ENCODE measurements around the gene CS.

The CS gene

DNA sequence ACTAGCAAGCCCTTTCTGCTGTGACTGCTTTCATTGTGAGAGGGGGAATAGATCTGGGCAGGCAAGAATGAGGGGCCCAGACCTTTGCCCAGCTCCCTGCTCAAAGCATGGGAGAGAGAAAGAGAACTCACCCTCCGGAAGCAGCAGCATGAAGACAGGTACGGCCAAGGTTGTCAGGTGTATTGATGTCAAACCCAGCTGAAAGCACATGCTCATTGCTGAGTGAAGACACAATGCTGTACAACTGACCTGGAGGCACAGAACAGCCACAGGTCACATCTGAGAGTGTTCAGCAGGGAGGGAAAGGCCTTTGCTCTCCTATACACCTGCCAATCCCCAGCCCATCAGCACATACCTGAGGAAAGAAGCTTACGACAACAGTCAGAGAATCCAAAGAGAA, 47.5 kb downstream of the CS start:
- no peak for DNase-seq (ENCODE audit: low read depth in 4 of 4, low spot score in 1 of 4)

DNA sequence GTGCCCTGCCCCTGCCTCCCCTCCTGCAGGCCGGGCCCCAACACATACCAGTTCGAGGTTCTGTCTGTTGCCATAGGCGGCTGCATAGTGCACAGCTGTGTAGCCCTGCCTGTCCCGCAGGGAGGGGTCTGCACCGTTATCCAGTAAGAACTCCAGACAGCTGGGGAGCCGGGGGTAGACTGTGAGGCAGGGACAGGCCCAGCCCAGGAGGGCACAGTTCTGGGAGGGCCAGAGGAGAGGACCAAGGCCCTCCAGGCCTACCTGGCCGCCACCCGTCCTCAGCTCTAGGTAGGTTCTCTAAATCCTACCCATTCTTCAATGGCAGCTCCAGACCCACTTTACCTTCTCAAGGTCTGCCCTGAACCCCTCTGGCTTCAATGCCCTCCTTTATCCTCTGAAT, 51.4 kb downstream of the CS start:
- DNase-seq (ENCODE audit: low read depth in 4 of 4, low spot score in 1 of 4) = no peak

DNA sequence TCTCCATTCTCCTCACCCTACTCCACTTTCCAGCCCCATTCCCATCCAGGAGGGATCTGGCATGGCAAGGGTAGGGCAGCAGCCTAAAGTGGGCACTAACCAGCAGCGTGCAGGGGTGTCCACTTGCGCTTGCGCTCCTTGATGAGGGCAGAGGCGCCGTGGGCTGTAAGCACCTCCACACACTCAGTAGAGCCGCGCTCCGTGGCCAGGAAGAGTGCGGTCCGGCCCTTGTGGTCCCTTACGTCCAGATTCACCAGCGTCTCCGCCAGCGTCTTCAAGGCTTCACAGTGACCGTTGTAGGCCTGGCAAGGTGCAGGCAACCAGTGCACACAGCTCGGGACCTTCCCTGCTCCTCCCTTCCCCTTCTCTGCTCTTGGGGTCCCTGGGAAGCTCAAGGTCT, 52.2 kb downstream of the CS start:
- no peak for DNase-seq (ENCODE audit: low read depth in 4 of 4, low spot score in 1 of 4)

DNA sequence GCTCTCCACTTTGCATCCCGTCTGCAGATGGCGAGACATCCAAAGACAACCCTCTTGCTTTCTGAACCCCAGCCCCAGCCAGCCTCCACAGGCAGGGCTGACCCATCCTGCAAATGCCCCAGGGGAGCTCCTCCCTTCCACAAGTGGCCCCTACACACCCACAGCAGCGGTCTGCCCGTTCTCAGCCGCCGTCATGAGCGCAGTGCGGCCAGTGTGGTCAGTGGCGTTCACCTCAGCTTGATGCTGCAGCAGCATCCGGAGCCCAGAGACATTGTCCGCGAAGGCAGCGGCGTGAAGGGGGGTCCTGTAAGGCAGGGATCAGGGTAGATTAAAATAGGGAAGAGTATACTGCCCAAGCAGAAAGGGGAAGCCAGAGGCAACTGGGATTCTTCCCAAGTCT, 55.6 kb downstream of the CS start:
- no peak for DNase-seq (ENCODE audit: low read depth in 4 of 4, low spot score in 1 of 4)

DNA sequence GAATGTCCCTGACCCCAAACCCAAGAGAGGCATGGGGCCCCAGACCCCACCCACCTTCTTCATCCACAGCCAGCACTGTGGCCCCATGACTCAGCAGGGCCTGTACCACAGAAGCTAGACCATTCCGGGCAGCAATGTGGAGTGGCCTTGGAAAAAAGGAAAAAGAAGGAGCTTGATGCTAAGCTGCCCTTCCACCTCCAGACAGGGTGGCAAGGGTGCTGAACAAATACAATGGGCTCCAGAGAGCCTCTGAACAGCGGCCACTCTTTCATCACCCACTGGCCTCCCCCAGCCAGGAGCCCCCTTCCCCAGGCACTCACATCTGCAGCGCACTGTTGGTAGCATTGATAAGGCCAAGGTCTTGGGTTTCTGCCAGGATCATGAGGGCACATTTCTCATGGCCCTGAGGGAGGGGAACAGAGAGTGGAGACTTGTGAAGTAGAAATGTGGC, 56.4 kb downstream of the CS start:
- no peak for DNase-seq (ENCODE audit: low read depth in 4 of 4, low spot score in 1 of 4)

DNA sequence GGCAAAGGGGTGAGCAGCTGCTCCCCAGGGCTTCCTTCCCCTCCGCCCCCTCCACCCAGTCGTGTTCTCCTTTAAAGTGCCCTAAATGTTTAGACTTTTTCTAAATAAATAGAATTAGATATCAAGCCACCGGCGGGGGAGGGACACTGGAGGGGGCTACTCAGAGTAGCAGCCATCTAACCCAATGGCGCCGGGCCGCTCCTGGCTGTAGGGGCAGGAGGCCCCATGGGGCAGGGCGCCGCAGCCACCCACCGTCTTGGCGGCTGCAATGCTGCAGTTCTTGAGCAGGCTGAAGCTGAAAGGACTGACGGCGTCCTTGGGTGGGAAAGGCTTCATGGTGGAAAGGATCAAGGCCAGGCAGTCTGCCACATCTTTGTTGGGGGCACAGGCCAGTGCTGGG, 57.1 kb downstream of the CS start:
- DNase-seq (ENCODE audit: low read depth in 4 of 4, low spot score in 1 of 4) = no peak

DNA sequence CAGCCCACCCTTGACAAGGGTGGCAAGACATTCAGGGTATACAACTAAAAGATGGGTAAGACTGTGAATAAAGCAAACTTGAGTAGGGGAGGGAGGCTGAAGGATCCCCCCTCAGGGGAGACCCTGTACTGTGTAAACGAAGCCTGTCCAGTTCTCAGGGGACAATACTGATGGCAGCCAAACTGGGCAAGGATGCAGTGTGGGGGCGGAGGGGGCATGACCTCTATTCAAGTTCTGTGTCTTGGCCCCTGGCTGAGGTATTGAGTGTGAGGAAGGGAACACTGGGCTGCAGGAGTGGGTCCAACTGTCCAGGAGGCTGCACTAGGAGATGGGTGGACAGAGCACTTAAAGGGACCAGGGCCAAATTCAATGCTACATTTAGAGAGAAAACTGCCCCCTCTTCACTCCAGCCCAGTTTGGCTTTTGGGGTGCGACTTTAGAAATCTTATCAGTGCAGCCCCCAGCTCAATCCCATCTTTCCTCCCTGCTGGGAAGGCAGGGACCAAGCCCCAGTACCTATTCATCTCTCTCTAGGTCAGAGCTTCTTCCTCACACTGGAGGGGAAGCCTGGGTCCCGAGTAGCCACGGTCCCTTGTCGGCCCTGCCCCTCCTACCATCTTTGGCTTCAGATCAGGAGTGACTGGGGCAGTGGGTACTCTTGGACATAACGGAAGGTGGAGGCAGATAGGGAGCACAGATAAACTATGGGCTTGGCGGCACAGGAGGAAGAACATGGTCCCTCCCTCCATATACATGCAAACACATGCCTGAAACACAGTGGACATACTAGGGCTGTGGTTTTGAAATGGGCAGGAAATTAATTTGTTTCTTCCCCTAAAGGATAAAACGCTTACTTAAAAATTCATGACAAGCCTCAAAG, 58.5 kb downstream of the CS start:
- DNase-seq (ENCODE audit: low read depth in 4 of 4, low spot score in 1 of 4) = no peak

DNA sequence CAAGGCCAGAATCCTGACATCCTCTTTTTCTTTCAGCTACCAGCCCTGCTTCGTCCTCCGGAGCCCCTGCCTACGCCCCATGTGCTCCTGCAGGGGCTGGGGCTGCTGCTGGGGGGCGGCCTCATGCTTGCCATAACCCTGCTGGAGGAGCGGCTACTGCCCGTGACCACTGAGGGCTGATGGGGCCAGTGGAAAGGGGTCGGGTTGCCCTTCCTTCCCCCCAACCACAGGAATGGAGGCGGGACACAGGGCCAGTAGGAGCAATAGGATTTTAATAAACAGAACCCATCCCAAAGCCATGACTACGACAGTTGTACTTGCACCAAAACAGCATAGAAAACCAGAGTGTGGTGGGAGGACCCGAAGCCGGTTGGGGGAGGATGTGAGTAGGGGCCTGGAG, 62.6 kb downstream of the CS start:
- DNase-seq (ENCODE audit: low read depth in 4 of 4, low spot score in 1 of 4) = no peak

DNA sequence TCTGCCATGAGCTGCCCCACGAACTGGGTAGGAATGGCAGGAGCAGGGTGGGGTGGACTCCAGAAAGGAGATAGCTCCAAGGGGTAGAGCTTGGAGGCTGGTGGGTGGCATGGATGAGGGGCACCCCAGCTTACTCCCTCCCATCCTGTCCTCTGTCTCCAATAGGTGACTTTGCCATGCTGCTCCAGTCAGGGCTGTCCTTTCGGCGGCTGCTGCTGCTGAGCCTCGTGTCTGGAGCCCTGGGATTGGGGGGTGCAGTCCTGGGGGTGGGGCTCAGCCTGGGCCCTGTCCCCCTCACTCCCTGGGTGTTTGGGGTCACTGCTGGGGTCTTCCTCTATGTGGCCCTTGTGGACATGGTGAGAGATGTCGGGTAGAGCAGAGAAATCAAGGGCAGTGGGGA, 63.1 kb downstream of the CS start:
- DNase-seq (ENCODE audit: low read depth in 4 of 4, low spot score in 1 of 4) = no peak

DNA sequence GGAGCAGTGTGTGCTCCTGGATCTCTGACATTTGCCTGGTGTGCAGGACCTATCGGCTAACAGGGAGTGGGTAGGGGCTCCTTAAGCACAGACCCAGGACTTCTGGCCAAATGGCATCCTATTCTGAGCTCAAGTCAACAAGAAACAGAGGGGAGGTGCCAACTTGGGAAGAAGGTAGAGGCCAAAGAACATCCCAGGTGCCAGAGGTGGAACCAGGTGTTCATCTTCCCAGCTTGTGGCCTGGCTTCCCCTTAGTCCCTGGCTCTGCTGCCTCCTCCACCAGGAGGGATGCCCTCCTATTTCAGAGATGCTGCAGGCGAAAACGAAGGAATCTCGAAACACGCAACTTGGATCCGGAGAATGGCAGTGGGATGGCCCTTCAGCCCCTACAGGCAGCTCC, 64.0 kb downstream of the CS start:
- no peak for DNase-seq (ENCODE audit: low read depth in 4 of 4, low spot score in 1 of 4)

DNA sequence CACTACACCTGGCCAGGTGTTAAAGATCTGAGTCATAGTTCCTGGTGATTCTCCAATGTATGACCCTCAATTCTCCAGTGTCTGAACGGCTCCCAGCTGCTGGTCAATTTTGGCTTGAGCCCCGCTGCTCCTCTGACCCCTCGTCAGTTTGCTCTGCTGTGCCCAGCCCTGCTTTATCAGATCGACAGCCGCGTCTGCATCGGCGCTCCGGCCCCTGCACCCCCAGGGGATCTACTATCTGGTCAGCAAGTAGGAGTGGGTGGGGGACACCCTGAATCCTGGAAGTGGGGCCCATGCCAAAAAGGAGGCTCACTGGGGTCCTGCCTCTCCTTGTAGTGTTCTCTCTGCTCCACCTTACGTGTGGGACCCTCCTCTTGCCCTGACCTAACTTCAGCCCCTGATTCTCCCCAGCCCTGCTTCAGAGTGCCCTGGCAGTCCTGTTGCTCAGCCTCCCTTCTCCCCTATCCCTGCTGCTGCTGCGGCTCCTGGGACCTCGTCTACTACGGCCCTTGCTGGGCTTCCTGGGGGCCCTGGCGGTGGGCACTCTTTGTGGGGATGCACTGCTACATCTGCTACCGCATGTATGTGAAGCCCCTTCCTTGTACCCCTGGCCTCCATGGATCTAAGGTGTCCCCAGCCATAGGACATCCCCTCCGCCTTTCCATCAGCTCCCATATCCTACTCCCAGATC, 65.2 kb downstream of the CS start:
- no peak for DNase-seq (ENCODE audit: low read depth in 4 of 4, low spot score in 1 of 4)

DNA sequence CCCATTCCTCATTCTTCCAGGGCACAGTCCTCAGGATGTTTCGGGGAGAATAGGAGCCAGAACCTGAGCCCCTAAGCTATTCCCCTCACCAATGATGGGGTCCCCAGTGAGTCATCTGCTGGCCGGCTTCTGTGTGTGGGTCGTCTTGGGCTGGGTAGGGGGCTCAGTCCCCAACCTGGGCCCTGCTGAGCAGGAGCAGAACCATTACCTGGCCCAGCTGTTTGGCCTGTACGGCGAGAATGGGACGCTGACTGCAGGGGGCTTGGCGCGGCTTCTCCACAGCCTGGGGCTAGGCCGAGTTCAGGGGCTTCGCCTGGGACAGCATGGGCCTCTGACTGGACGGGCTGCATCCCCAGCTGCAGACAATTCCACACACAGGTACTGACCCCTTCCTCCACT, 68.9 kb downstream of the CS start:
- no peak for DNase-seq (ENCODE audit: low read depth in 4 of 4, low spot score in 1 of 4)

DNA sequence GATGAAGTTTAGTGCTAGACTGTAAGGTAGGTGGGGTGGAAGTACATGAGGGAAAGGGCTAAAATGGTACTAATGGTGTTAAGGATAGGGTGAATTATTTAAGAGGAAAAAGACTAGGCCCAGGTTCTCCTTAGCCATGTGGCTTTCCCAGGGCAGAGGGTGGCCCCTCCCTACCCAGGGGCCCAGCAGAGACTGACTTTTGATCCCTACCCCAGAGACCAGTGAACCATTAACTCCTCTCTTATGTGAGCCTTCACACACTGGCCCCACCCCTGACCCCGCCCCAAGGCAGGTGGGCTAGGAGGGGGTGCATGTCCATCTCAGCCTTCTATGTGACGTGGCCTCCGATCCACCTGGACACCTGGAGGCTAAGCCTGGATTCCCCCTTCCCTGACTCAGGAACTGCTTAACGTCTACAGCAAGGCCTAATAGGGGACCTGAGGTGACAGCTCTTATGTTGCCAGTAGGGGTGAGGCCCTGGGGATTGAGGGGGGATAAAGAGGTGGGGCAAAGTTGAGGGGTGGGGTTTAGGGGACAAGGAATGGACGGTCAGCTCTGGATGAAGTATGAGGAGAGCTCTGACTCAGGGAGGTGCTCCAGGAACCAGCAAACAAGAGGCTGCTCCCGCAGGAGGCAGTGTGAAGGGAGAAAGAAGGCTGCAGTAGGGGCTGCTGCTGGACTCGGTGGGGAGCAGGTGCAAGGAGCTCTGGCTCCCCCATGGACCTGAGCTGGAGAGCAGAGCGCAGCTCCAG, 69.5 kb downstream of the CS start:
- DNase-seq (ENCODE audit: low read depth in 4 of 4, low spot score in 1 of 4) = no peak

DNA sequence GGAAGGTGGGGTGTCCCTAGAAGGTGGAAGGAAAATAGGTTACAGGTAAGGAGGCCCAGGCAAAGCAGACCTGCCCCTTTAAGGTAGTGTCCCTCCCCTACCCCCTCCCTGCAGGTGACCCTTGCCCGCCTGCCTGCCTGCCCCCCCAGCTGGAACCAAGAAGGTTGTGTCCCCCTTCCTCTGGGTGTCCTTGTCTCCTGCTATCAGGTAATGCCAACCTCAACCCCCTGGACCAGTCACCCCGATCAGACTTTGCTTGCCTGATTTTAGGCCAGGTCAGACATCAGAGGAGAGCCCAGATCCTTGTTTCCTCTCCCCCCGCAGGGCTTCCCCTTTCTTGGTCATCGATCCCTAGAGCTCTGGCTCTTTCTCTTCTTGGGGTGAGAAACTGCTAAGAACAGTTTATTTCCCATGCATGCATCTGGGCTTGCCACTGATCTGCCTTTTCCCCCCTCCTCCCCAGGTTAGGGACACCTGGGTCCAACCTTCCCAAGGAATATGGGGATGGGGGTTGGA, 70.2 kb downstream of the CS start, which contains the start of gene SLC39A5:
TSS of gene SLC39A5 (plus strand) at position 136 of the 516 bp plus-strand sequence. CDS start 1,224 bp downstream, outside the sequence.
- DNase-seq (ENCODE audit: low read depth in 4 of 4, low spot score in 1 of 4) = no peak

DNA sequence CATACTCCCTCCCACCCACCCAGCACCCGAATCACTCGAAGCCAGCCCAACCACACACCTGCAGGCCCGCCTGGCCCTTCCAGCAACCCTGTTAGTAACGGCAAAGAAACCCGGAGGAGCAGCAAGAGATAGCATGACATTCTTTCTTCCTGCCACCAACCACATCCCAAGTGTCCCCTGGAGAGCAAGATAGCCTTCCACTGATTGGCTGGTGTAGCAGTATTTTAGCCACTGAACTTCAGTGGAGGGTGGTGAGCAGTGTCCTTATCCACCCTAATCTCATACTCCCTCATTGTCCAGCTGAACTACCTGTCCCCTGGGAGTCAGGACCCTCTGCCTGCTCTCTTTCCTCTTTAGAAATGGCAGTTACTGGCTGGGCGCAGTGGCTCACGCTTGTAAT, 71.0 kb downstream of the CS start:
- no peak for DNase-seq (ENCODE audit: low read depth in 4 of 4, low spot score in 1 of 4)

DNA sequence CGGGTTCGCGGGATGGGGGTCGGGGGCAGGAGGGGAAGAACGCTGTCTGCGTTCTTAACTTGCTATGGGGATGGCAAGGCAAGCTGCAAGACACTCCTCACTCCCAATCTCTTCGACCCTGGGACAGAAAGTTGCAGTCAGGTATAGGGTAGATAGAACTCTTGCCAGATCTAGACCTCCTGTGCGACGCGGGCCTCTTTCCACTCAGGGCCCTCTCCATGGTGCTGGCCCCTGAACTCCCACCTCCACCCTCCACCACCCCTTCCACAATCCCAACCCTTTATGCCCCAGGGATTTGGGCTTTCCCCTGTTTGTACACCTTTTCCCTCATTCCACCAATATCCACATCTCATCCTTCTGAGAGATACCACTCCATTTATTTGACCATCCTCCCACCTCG, 75.2 kb downstream of the CS start:
- no peak for DNase-seq (ENCODE audit: low read depth in 4 of 4, low spot score in 1 of 4)

DNA sequence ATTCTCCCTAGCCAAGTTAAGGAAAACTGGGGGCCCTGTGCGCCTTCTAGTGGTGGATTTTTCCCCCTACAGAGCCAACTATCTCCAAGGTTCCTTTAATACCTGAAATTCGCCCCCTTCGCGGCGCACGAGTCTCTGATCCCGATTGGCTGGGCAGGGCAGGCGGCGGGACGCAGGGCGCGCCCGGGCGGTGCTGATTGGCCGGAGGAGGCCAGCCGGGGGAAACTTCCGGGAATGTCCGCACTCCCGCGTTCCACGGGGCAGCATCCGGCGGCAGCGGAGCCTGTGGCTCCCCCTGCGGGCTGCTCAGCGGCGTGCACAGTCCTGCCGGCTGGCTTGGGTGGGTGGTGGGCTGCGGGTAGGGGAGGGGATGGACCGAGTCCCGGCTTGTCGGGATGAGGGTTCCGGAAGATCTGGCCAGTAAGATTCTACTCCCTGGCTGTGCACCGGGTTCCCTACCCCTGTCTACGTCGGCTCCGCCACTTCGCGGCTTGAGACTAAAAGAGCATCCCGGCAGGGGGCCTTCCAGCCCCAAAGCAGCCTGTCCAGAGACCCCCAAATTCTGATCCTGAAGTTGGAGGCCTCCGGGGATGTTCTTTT, 75.9 kb downstream of the CS start, which contains the start of gene NABP2:
TSS of gene NABP2 (plus strand) at position 241 of the 600 bp plus-strand sequence. CDS start 515 bp downstream, outside the sequence.
- DNase-seq (ENCODE audit: low read depth in 4 of 4, low spot score in 1 of 4) = peak; percentile 82 to 95 (median 92)

DNA sequence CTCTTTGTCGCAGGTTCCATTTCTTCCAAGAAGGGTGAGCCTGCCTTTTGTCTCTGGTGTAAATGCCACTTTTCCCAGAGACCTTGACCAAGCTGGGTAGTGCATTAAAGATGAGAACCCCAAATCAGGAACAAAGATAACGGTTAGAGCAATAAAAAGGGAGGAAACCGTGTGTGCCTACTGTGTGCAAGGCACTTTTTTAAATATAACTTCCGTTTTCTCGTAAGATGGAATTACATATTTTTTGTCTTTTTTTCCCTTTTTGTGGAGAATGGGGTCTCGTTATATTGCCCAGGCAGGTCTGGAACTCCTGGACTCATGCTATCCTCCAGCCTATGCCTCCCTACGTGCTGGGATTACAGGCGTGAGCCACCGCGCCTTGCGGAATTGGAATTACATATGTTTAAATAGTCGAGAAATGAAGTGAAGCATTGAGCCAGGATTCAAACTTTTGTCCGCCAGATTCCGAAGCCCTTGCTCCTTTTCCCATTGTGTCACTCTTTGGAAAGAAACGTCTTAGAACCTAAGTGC, 76.5 kb downstream of the CS start:
- DNase-seq (ENCODE audit: low read depth in 4 of 4, low spot score in 1 of 4) = no peak

DNA sequence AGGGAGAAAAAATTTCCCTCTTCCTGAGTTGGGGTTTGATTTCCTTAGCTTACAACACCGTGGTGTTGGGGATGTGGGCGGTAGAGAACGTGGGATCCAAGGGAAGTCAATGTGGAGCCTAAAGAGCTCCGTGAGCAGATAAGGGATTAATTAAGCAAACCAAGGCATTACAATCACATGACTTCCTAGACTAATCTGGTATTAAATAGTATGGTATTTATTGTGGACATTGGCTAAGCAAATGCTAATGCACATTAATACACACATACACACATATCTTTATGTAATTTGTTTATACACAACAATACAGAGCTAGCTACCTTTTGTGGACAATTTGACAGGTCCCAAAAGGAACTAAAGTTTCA, 77.6 kb downstream of the CS start:
- no peak for DNase-seq (ENCODE audit: low read depth in 4 of 4, low spot score in 1 of 4)

DNA sequence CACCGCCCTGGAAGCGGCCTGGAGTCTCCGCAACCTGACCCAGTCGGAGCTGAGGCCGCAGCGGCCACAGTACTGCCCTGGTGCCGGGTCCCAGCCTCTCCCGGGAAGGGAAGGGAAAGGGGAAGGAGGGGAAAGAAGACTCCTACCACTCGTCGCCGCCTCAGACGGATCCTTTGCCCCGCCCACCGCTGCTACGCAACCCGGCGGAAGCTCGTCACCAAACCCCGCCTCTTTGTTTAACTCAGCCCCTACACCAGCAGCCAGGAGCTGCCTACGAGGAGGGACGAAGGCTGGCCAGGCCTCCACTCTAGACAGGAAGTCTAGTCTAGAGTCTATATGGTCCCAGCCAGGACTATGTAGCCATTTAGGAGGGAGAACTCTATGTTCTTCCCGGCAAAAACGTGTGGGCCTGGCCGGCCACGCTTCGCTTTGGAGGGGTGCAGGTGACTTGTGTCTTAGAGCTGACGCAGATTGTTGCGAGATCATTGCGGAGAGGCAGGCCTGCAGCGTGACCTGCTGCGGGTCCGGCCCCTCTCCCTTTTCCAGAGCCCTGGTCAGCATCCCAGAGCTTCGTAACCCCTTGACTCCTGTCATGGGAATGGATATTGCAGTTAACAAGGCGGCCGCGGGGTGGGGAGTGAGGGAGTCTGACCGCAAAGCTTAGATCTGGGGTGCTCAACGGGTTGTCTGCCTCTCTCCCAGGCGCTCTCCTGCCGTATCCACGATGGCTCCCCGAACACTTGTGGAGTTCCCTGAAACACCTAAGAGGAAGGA, 78.2 kb downstream of the CS start, which contains the start of gene RNF41:
TSS of gene RNF41 (minus strand) at position 166 of the 774 bp plus-strand sequence. CDS start 7,875 bp downstream, outside the sequence.
- peak; percentile 81 to 92 (median 86) for DNase-seq (ENCODE audit: low read depth in 4 of 4, low spot score in 1 of 4)

All from stimulated activated CD4-positive, alpha-beta T cell treated with anti-CD3 and anti-CD28 coated beads, Interleukin-1b, Interleukin-23, amount 100 ng/mL, for 24 hours (primary cell).